Neural progenitor cell (in vitro differentiated cells): ENCODE data around the gene AKT1. TPM values are rescaled to one million over a fixed set of nuclear protein-coding genes. Genes with fewer than 3 reads are reported as not detected.

Experiments used
- DNase-seq: peaks from one replicate; pipeline ENCODE4 v3.0.0-alpha.2; 2016; ENCODE audit warnings: low spot score
- H2AFZ ChIP-seq: fragments of 200-600 bp; sonication (generic); replicated peaks from 2 replicates; pipeline ENCODE4 v1.6.1; 2016; ENCODE audit warnings: antibody characterized with exemption
- H3F3A ChIP-seq: fragments of 200-600 bp; sonication (generic); 2 replicates; pipeline ENCODE4 v1.6.1; 2016; ENCODE audit warnings: antibody characterized with exemption, low read depth
- H3K27ac ChIP-seq: fragments of 200-600 bp; sonication (generic); 2 replicates; pipeline ENCODE4 v1.5.1; 2016; ENCODE audit warnings: mild to moderate bottlenecking
- H3K27me3 ChIP-seq: fragments of 200-600 bp; sonication (generic); 2 replicates; pipeline ENCODE4 v1.6.1; 2016; ENCODE audit warnings: mild to moderate bottlenecking, moderate library complexity
- H3K36me3 ChIP-seq: fragments of 200-600 bp; sonication (generic); 2 replicates; pipeline ENCODE4 v1.5.1; 2016
- H3K4me1 ChIP-seq: fragments of 200-600 bp; sonication (generic); 2 replicates; pipeline ENCODE4 v1.6.1; 2016; ENCODE audit warnings: mixed run types
- H3K4me2 ChIP-seq: fragments of 200-600 bp; sonication (generic); 2 replicates; pipeline ENCODE4 v1.6.1; 2016
- H3K4me3 ChIP-seq: fragments of 200-600 bp; sonication (generic); 2 replicates; pipeline ENCODE4 v1.5.1; 2016
- H3K79me2 ChIP-seq: fragments of 200-600 bp; sonication (generic); 2 replicates; pipeline ENCODE4 v1.6.1; 2016; ENCODE audit warnings: low read depth
- H3K9ac ChIP-seq: fragments of 200-600 bp; sonication (generic); 2 replicates; pipeline ENCODE4 v1.6.1; 2016
- H3K9me3 ChIP-seq: fragments of 200-600 bp; sonication (generic); 2 replicates; pipeline ENCODE4 v1.5.1; 2016; ENCODE audit warnings: low read depth
- H4K20me1 ChIP-seq: fragments of 200-600 bp; sonication (generic); 2 replicates; pipeline ENCODE4 v1.6.1; 2016; ENCODE audit warnings: low read depth
- H3K27ac Mint-ChIP-seq: 3 replicates; pipeline ENCODE4 v1.8.0; 2021; ENCODE audit warnings: mixed read lengths
- H3K27me3 Mint-ChIP-seq: 2 replicates; pipeline ENCODE4 v1.8.0; 2022; ENCODE audit warnings: low read depth, mild to moderate bottlenecking, inconsistent platforms, moderate library complexity, mixed read lengths; ENCODE audit not compliant: insufficient read depth
- H3K36me3 Mint-ChIP-seq: 3 replicates; pipeline ENCODE4 v1.8.0; 2021; ENCODE audit warnings: mixed read lengths
- H3K4me1 Mint-ChIP-seq: 3 replicates; pipeline ENCODE4 v1.8.0; 2021; ENCODE audit warnings: mixed read lengths
- H3K4me3 Mint-ChIP-seq: 3 replicates; pipeline ENCODE4 v1.8.0; 2021; ENCODE audit warnings: mild to moderate bottlenecking, moderate library complexity, mixed read lengths
- H3K9me3 Mint-ChIP-seq: 3 replicates; pipeline ENCODE4 v1.8.0; 2020; ENCODE audit warnings: mixed read lengths
- EZH2 ChIP-seq: fragments of 200-600 bp; sonication (generic); IDR thresholded peaks from 2 replicates; pipeline ENCODE4 v1.6.1; 2017; ENCODE audit warnings: antibody characterized with exemption, mild to moderate bottlenecking, moderate library complexity
- EZH2phosphoT487 ChIP-seq: fragments of 200-600 bp; sonication (generic); IDR thresholded peaks from 2 replicates; pipeline ENCODE4 v1.6.1; 2017; ENCODE audit warnings: antibody characterized with exemption
- total RNA-seq: library from RNA; depleted of rRNA; stranded (reverse); fragments of >200 nt; gene quantifications from 2 replicates; pipeline ENCODE4 v1.2.3, GENCODE V29; 2015; ENCODE audit warnings: low replicate concordance
- TF ChIP-seq, protein P1 (sequence below): fragments of 200-600 bp; sonication (generic); IDR thresholded peaks from 2 replicates; pipeline ENCODE4 v1.5.1; 2017; ENCODE audit warnings: antibody characterized with exemption, mild to moderate bottlenecking

Gene AKT1
- total RNA-seq, 1 donor from 2014 or later = 67.2 TPM

DNA sequence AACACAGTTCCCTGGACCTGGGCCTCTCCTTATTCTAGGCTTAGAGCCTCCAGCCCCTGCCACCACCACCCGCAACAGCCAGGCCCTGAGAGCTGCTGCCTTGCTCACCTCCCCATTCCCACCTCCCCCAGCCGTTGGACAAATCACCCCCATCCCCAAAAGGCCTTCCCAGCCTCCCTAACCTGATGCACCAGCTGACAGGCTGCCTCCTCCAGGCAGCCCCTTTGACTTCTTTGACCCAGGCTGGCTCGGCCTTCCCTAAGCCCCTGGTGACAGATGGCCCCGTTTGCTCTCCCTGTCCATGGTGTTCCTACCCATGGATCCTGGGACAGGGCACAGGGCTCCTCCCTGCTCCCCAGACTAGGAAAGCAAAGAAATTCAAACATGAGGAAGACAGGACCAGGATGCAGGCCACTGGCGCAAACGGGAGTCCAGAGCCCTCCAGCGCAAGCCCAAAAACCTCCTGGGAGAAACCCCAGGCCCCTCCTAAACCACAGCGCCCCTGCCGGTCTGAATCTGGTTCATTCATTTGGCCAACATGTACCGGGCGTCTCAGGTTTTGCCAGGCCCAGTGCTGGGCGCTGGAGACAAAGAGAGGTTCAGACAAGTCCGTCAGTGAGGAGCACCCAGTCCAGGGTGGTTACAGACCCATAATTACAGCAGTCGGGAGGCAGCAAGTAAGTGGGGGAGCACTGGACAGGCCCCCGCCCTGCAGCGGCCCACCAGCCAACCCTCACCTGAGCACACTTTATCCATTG, 2.4 kb downstream of the AKT1 start:
- peak overlapping the region; percentile 83 for H3K27ac Mint-ChIP-seq
- peaks cover 71% of the 10 kb centered on the region for H4K20me1 ChIP-seq

DNA sequence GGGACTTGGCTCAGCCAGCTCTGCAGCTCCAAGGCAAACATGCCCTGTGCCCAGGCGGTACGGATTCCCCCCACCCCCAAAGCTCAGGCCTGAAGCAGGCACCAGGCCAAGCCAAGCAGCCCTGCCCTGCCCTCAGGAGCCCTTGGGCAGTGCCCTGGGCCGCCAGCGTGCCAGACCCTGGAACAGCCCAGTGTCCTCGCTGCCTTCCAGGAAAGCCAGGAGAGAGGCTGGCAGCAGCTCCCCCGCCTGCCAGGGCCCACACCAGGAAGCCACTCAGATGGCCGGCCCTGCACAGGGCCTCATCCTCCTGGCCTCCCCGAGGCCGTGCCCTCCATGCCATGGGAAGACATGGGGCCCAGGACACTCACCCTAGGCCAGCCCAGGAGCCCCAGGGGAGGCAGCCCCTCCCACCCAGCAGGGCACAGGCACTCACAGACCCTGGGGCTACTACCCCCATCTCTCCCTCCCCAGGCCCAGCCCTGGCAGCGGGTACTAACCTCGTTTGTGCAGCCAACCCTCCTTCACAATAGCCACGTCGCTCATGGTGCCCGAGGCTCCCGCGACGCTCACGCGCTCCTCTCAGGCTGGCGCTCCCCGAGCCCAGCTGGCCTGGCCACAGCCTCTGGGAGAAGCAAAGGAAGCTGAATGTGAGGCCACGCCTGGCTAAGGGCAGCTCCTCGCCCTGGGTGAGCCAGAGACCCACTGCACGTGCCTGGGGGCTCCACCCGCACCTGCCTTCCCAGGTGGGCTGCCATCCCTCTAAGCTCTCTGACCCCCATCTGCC, 3.3 kb downstream of the AKT1 start:
- peaks cover 2% of the 10 kb centered on the region for H3K36me3 Mint-ChIP-seq
- no peaks in the 10 kb centered on the region for H3K9me3 Mint-ChIP-seq
- Histone ChIP-seq H3K9ac (no peak overlapping the region), H4K20me1 (peaks cover 77% of the 10 kb centered on the region), H3K79me2 (peaks cover 36% of the 10 kb centered on the region), H3K27me3 (peaks cover 16% of the 10 kb centered on the region), H3K36me3 (no peaks in the 10 kb centered on the region), H3F3A (peaks cover 22% of the 10 kb centered on the region), H3K27ac (no peak overlapping the region), H3K4me3 (no peak overlapping the region), H3K4me1 (peaks cover 20% of the 10 kb centered on the region), H2AFZ (no peak overlapping the region), H3K9me3 (no peaks in the 10 kb centered on the region), H3K4me2 (no peak overlapping the region)
- no peak overlapping the region for H3K27ac Mint-ChIP-seq
- DNase-seq = no peak
- peak overlapping the region; percentile 95 for H3K4me3 Mint-ChIP-seq
- H3K27me3 Mint-ChIP-seq = peaks cover 10% of the 10 kb centered on the region
- TF ChIP-seq, protein P1, sequence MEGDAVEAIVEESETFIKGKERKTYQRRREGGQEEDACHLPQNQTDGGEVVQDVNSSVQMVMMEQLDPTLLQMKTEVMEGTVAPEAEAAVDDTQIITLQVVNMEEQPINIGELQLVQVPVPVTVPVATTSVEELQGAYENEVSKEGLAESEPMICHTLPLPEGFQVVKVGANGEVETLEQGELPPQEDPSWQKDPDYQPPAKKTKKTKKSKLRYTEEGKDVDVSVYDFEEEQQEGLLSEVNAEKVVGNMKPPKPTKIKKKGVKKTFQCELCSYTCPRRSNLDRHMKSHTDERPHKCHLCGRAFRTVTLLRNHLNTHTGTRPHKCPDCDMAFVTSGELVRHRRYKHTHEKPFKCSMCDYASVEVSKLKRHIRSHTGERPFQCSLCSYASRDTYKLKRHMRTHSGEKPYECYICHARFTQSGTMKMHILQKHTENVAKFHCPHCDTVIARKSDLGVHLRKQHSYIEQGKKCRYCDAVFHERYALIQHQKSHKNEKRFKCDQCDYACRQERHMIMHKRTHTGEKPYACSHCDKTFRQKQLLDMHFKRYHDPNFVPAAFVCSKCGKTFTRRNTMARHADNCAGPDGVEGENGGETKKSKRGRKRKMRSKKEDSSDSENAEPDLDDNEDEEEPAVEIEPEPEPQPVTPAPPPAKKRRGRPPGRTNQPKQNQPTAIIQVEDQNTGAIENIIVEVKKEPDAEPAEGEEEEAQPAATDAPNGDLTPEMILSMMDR = no peak
- TF ChIP-seq EZH2 = no peak
- TF ChIP-seq EZH2phosphoT487 = no peak
- H3K4me1 Mint-ChIP-seq = peaks cover 31% of the 10 kb centered on the region

More for the DNA sequence above, 2.4 kb downstream of the AKT1 start:
- Histone ChIP-seq H3K36me3 (no peaks in the 10 kb centered on the region), H3K4me3 (peak overlapping the region; percentile 95), H3K9me3 (no peaks in the 10 kb centered on the region), H2AFZ (no peak overlapping the region), H3K4me2 (peak overlapping the region; percentile 100), H3K9ac (no peak overlapping the region), H3K27me3 (peaks cover 24% of the 10 kb centered on the region), H3K4me1 (peaks cover 24% of the 10 kb centered on the region), H3K27ac (no peak overlapping the region), H3K79me2 (peaks cover 36% of the 10 kb centered on the region), H3F3A (peaks cover 25% of the 10 kb centered on the region)
- Mint-ChIP-seq H3K27me3 (peaks cover 12% of the 10 kb centered on the region), H3K4me1 (peaks cover 33% of the 10 kb centered on the region), H3K36me3 (peaks cover 2% of the 10 kb centered on the region), H3K4me3 (peak overlapping the region; percentile 95), H3K9me3 (no peaks in the 10 kb centered on the region)
- DNase-seq = peak; percentile 59
- TF ChIP-seq, protein P1 = peak; percentile 52
- TF ChIP-seq EZH2phosphoT487 = no peak
- no peak for TF ChIP-seq EZH2

DNA sequence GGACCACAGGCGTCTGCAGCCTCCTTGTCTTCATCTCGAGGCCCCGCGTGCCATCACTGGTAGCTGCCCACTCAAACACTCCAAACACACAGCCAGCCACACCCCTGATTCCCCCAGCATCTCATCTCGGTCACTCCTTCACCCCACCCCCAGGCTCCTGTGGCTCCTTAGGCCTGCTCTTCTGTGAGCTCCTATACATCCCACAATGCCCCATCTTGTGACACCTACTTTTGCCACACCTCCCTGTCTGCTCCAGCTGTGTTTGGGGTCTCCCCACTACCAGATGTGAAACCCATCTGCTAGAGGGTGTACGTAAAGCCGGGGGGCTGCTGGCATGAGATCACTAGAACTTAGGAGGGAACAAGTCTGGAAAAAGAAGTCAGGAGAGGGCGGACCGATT, 4.1 kb downstream of the AKT1 start:
- H3F3A ChIP-seq = peaks cover 14% of the 10 kb centered on the region
- H3K9ac ChIP-seq = no peak overlapping the region
- H3K79me2 ChIP-seq = peaks cover 36% of the 10 kb centered on the region
- H3K4me2 ChIP-seq = no peak overlapping the region
- H3K27me3 ChIP-seq = peaks cover 7% of the 10 kb centered on the region
- H3K4me1 ChIP-seq = peaks cover 18% of the 10 kb centered on the region
- no peak overlapping the region for H3K4me3 ChIP-seq
- no peaks in the 10 kb centered on the region for H3K36me3 ChIP-seq
- Mint-ChIP-seq H3K4me3 (peak overlapping the region; percentile 62), H3K27ac (peak overlapping the region; percentile 74), H3K4me1 (peaks cover 26% of the 10 kb centered on the region), H3K27me3 (peaks cover 4% of the 10 kb centered on the region), H3K9me3 (no peaks in the 10 kb centered on the region), H3K36me3 (peaks cover 2% of the 10 kb centered on the region)
- H2AFZ ChIP-seq = no peak overlapping the region
- no peaks in the 10 kb centered on the region for H3K9me3 ChIP-seq
- no peak for DNase-seq
- H3K27ac ChIP-seq = no peak overlapping the region
- H4K20me1 ChIP-seq = peaks cover 82% of the 10 kb centered on the region
- no peak for TF ChIP-seq EZH2
- no peak for TF ChIP-seq EZH2phosphoT487
- TF ChIP-seq, protein P1 = no peak
